GM21717 (cell line): Measurements from ENCODE around the gene CTAGE4.
"Not testable (repeated sequence)": the region's sequence is repeated elsewhere in the genome, so short reads cannot be mapped to it uniquely, and the experiment has no call there.

ENCODE experiments used
- ATAC-seq: cut with Tn5 transposase; IDR thresholded peaks from one replicate; pipeline ENCODE4 v1.9.1; 2021; ENCODE audit warnings: mild to moderate bottlenecking, moderate library complexity; ENCODE audit not compliant: unreplicated experiment

CTAGE4 gene

GRCh38 chr7:144217200-144217599, 33.9 kb downstream of the CTAGE4 start:
- ATAC-seq: not testable (repeated sequence)

GRCh38 chr7:144218581-144218980, 35.3 kb downstream of the CTAGE4 start:
- ATAC-seq: not testable (repeated sequence)

- ATAC-seq: peak; percentile 47
Measured at GRCh38 chr7:144219149-144219548, 35.9 kb downstream of the CTAGE4 start.

GRCh38 chr7:144220531-144220930, 37.3 kb downstream of the CTAGE4 start:
- ATAC-seq: not testable (repeated sequence)

- ATAC-seq: not testable (repeated sequence)
Measured at GRCh38 chr7:144223675-144224074, 40.4 kb downstream of the CTAGE4 start.

GRCh38 chr7:144226866-144227265, 43.6 kb downstream of the CTAGE4 start:
- ATAC-seq: not testable (repeated sequence)

- not testable (repeated sequence) for ATAC-seq
Measured at GRCh38 chr7:144228810-144229209, 45.5 kb downstream of the CTAGE4 start.

- not testable (repeated sequence) for ATAC-seq
Measured at GRCh38 chr7:144231027-144231426, 47.8 kb downstream of the CTAGE4 start.

GRCh38 chr7:144233039-144233438, 49.8 kb downstream of the CTAGE4 start:
- not testable (repeated sequence) for ATAC-seq
